Hematopoietic multipotent progenitor cell treated with erythropoietin and hydrocortisone succinate and interleukin-3 and kit ligand, for 6 days (in vitro differentiated cells): ENCODE measurements around the gene CDK9.
A peak's percentile ranks its signal among the peaks of the same experiment; 100 is the strongest.
"Not testable (repeated sequence)": the region's sequence is repeated elsewhere in the genome, so short reads cannot be mapped to it uniquely, and the experiment has no call there.

Source experiments
- DNase-seq: peaks from one replicate; pipeline ENCODE4 v3.0.0-alpha.2; 2015

Gene CDK9

DNA sequence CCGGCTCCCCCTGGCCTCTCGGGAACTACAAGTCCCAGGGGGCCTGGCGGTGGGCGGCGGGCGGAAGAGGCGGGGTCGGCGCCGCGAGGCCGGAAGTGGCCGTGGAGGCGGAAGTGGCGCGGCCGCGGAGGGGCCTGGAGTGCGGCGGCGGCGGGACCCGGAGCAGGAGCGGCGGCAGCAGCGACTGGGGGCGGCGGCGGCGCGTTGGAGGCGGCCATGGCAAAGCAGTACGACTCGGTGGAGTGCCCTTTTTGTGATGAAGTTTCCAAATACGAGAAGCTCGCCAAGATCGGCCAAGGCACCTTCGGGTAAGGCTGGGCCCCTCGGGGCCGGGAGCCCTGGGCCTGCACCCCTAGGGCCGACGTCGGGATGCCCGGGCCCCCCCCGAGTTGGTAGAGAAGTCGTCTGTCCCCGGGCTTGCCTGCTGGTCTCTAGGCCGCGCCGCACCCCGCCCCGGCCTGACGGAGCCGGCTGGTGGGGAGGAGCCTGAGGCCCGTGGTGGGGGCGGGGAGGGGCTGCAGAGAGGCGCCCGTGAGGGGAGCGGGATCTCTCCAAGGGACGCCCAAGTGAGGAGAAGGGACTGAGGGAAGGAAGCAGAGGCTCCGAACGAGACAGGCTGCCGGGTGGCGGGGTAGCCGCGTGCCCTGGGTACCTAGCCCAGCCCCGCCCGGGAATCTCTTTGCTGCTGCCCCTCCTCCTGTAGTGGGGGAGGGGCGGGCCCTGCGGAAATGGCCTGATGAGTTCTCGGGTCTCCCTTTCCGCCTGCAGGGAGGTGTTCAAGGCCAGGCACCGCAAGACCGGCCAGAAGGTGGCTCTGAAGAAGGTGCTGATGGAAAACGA lies at the start of gene CDK9:
Gene CDK9 (plus strand): TSS at position 102 of the 840 bp plus-strand sequence. CDS start 115 bp downstream, at position 217.
- DNase-seq, result peak; percentile 92

DNA sequence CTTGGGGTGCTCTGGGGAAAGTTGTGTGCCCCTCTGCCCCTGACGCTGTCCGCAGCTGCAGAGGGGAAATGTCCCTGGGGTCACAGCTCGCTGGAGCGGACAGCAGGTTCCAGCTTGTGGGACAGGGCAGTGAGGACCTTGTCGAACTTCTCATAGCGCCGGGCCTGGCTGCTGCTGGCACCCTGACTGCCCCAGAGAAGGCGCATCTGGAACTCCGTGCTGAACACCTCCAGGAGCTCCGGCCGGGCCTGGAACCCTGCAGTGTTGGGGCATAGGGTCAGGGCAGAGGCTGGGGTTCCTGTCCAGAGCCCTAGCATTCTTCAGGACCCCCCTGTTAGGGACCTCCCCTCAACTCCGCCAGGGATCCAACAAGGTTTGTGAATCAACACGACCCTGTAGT lies 47.2 kb upstream of the CDK9 start:
- DNase-seq, result no peak

DNA sequence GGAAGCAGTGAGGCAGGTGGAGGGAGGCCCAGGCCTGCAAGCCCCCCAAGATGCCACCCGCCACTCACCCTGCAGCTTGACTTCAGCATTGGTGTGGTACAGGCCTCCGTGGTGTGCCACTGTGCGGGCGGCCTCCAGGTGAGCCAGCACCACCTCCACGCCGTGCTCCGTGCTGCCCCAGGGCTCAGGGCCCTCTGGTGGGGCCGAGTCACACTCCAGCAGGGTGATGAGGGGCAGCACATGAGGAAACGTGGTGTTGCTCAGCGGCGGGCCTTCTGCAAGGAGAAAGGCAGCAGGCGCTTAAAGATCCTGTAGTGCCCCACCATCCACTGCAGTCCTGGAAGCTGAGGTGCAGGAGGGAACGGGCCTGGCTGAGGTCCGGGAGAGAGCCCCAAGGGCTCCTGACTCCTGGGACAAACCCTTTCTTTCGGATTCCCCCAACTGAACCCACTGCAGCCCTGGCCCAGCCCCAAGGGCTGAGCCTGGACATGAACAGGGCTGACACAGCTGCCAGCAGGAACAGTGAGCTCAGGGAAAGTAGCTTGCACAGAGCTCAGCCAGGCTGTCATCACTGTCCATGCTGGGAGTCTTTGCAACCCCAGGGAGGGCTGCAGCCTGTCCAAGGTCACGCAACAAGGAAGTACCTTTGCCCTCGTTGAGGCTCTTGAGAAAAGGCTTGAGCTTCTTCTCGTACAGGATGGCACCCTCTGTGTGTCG lies 46.1 kb upstream of the CDK9 start:
- DNase-seq, result no peak

DNA sequence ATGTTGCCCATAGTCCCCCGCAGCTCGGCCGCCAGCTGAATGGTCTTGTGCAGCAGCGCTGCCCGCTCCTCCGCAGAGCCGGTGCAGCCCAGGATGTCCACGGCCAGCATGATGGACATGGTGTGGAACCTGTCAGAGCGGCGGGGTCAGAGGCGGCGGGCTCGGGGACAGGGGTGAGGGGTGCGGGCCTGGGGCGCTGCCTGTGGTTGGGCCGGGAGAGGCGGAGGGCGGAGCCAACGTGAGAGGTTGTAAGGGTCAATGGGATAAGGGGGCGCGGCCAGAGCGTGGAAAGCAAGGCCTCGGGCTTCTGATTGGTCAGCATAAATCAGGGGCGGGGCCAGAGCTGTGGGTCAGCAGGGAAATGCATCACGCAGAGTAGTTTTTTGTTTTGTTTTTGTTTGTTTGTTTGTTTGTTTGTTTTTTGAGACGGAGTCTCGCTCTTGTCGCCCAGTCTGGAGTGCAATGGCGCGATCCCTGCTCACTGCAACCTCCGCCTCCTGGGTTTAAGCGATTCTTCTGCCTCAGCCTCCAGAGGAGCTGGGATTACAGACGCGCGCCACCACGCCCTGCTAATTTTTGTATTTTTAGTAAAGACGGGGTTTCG lies 43.9 kb upstream of the CDK9 start:
- no peak for DNase-seq

DNA sequence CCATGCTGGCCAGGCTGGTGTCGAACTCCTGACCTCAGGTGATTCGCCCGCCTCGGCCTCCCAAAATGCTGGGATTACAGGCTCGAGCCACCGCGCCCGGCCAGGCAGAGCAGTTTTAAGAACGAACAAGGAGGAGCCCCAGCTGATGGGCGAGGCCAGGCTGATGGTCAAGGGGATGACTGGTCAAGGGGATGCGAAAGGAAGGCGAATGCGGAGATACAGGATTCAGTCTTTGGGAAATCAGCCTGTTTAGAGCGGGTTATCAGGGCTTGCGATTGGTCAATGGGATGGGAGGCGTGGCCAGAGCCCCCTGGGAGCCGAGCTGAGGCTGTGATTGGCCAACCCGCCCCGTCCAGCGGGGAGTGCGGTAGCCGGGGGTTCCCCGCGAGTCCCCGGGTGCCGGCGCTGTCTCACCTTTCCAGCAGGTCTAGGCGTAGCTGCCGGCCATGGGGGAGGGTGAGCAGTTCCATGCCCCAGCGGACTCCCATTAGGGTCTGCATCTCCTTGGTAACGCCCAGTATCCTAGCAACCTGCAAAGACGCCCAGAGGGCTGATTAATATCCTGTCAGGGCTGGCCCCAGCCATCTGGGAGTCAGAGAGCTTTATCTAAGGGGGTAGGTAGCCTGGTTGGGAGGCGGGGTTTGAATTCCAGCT lies 43.3 kb upstream of the CDK9 start:
- peak; percentile 44 for DNase-seq

DNA sequence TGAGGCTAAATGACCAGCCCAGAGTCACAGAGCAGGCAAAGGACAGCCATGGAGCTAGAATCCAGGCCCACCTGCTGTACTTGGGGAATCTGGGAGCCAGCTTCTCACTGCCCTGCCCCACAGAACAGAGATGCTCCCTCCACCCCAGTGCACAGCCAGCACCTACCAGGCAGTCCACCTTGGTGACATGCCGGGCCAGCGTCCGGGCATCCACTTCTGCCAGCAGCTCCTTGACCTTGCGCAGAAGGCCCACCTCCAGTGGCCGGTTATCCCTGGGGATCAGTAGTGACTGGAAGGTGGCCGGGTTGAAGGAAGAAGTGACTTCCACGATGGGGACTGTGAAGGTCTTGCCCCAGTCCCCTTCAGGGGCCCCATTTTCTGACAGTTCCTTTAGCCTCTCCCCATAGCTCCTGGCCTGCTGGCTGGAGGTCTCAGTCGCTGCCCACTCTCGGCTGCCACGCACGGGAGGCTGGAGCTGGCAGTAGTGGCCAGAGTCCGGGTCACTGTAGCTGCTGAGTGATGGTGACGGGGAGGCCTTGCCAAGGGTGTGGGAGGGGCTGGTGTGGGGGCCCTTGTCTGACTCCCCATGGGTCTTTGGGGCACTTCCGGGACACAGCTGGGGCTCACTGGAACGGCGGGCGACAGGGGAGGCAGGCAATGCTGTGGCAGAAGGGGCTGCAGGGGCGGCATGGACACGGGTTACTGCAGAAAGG lies 41.3 kb upstream of the CDK9 start:
- no peak for DNase-seq

DNA sequence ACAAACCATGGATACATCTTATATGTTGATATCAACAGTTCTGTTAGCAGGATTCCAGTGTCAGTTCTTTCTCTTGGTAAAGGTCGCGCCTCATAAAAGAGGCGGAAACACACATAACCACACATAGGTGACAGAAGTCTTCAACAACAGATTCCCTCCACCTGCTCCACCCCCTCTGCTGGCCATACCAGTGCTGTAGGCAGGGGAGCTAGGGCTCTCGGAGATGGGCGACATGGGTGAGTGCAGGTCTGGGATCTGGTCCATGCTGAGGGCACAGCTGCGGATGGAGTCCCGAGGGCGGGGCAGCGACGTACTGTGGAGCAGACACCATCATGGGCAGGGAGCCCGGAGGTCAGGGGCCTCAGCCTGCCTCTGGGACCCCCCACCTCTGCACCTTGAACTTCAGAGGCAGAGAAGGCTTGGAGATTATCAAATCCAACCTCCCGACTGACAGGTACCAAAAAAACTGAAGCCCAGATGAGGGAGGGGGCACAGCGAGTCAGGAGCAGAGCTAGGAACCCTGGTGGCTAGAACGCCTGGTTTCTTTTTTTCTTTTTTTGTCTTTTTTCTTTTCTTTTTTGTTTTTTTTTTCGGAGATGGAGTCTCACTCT lies 38.8 kb upstream of the CDK9 start:
- no peak for DNase-seq

DNA sequence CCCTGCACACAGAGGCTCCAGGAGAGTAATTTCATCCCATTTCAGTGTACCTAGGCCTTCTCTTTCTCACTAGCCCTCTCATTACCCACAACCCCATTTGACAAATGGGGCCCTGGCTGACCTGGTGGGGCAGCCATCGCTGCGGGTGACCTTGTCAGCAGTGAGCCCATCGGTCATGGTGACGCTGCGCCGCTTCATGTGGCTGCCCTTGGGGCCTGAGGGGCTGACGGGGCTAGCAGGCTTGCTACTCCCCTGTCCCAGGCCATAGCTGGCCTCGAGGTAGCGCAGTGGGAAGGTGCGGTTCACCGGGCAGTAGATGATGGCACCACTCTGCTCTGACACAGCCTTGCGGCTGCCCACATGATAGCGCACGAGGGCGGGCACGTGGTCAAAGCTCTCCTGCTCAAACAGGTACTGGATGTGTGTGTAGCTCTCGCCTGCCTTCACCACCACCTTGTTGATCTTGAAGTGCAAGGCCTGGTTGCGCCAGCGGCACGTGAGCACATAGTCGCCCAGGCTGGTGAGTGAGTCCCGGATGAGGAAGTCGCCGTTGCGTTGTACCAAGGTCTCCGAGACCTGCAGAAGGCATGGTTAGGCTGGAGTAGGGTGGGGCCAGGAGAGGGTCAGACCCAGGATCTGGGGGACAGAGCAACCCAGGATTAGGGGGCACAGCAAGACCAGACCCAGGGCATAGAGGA lies 36.6 kb upstream of the CDK9 start:
- DNase-seq, result no peak

DNA sequence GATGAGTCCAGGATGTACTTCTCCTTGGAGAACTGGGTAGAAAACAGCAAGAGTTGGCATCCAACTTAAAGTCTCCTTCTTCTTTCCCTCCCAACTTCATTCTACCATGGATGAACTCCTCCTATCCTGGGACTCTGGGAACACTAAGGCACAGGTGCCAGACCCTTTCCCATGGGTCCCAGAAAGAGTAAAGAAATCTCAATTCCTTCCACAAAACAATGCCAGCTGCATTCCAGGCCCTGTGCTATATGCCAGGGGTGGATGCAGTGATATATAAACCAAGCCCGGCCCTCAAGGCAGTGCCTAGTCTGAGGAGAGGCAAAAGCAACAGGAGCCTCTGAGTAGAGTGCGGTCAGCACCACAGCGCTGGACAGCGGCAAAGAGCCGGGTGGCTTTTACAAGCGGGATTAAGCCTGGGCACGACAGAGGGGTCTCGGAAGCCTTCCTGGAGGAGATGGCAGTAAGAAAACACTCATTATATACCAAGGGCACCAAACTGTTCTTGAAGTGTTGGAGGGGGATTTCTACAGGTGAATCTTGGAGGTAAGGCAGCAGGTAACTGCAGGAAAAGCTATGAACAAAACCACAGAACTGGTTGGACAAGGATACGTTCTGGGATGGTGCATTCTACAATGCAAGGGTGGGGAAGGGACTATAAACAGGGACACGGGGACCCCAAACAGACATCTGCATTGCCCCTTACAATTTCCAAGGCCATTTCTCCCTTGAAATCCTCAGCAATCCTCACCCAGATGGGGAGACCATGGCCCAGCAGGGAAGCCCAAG lies 34.4 kb upstream of the CDK9 start:
- peak; percentile 49 for DNase-seq

DNA sequence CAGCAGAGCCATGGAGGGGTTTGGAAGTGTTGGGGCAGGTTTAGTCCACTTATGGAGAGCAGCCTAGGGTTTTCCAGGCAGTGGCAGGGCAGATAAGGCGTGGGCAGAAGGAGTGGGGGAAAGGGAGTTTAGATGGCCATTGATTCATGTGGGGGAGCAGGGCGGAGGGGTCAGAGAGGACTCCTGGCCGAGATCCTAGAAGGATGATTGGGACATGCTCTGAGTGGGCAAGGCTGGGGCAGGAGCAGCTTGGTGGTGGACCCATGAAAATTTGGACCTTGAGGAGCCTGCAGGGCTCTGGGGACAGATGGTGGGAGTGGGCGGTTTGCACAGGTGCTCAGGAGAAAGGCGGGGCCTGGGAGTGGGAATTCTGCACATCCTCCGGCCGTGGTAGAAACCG lies 32.7 kb upstream of the CDK9 start:
- DNase-seq, result no peak

DNA sequence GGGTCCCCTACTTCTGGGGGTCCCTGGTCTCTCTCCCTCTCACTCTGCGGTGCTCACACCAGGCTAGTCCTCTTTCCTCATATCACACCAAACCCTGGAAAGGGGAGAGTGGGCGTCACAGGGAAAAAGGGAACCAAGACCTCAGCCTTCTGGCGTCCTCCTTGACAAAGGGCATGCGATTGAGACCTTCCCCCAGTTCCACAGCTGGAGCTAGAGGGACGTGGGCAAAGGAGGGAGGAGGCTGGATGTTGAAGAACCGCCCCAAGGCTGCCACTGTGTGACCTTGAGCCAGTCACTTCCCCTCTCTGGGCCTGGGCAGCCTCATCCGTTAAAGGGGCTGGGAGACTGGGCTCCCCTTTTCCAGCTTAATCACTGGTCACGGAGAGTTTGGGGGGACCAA lies 32.2 kb upstream of the CDK9 start:
- no peak for DNase-seq

DNA sequence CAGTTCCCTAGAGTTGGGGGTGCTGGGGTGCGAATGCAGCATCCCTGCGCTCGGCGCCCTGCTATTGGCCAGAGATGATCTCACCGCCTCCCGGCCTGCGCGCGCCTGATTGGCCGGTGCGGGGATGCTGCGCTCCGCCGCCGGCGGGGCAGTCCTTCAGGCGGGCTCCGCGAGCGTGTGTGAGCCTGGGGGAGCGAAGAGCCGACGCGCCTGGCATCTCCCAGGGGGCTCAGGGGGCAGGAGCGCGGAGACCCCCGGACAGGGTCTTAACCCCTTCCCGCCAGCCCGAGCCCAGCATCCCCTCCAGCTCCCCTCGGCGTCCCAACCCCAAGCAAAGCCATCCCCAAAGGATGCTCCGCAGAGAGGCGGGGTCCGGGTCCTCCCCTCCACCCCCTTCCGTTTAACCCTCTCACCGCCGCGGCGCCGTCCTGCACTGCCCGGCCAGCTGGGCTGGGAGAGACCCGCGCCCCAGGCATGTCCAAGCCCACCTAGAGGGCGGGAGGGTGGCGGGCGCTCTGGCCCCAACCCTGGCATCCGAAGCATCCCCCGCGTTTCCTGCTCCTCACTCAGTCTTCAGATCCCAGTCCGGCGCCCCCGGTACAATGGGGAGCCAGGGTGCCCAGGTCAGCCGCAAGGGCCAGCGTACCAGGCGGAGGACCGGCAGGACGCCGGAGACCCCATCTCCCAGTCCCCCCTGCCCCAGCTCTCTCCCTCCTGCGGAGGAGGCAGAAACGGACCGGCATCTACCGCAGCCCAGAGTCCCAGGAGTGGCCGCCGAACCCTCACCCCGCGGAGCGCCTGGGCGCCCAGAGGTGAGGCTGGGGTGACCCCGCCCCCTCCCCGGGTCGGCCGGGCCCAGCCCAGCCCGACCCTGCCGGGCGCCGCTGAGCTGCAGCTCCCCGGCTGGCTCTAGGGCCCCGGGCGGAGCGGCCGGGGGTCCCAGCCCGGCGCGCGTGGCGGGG lies 31.5 kb upstream of the CDK9 start:
- no peak for DNase-seq

DNA sequence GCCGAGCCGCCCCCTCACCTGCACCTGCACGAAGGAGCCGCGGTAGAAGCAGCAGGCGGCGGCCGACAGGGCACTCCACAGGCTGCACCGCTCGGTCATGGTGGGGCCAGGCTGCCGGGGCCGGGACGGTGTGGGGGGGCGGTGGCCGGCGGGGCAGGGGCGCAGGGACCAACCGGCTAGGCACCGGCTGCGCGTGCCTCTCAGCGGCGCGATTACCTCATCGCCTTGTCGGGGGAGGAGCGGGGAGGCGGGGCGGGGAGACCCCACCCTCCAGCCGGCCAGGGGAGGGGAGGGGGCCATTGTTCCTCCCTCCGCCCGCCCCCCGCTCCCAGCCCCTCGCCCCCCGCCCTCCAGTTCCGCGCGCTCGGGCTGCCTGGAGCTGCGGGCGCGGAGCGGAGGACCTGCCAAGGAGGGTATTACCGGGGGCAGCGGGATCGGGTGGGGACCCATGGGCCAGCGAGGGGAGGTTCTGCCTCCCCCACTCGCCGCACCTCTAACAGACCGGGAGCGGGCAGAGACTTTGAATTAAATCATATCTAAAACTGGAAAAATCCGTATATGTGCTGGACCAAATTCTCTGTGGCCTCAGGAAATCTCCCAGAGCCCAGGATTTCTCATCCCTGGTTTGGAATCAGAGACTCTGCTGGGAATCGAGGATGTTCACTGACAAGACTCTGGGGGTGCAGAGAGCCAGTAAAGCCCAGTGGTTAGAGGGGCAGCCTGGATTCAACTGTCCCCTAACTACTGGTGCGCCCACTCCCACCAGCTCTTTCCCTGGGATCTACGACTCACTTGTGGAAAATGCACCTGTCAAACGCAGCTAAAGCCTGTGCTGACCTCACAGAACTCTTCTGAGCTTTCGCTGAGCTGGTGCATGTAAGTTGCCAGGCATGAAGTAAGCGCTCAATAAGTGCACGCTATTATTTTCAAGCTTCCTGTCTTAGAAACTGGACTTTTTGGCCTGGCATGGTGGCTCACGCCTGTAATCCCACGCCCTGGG lies 30.5 kb upstream of the CDK9 start:
- DNase-seq, result no peak

DNA sequence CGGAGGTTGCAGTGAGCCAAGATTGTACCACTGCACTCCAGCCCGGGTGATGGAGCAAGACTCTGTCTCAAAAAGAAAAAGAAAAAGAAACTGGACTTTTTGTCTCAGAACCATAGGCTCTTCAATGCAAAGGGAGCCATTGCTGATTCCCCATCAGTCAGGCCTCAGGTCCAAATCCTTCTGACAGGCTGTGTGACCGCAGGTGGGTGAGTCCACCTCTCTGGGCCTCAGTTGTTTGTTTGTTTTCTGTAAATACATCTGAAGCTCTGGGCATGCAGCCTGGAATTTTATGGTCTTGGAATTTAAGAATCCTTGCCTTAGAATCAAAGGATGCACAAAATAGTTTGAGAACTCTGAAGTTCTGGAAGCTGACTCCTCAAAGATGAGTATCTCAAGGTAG lies 29.6 kb upstream of the CDK9 start:
- DNase-seq, result no peak

DNA sequence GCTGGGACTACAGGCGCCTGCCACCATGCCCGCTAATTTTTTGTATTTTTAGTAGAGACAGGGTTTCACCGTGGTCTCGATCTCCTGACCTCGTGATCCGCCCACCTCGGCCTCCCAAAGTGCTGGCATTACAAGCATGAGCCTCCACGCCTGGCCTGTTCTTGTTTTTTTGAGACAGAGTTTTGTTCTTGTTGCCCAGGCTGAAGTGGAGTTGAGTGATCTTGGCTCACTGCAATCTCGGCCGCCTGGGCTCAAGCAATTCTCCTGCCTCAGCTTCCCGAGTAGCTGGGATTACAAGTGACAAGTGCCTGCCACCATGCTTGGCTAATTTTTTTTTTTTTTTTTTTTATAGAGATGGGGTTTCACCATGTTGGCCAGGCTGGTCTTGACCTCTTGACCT lies 29.1 kb upstream of the CDK9 start:
- not testable (repeated sequence) for DNase-seq

DNA sequence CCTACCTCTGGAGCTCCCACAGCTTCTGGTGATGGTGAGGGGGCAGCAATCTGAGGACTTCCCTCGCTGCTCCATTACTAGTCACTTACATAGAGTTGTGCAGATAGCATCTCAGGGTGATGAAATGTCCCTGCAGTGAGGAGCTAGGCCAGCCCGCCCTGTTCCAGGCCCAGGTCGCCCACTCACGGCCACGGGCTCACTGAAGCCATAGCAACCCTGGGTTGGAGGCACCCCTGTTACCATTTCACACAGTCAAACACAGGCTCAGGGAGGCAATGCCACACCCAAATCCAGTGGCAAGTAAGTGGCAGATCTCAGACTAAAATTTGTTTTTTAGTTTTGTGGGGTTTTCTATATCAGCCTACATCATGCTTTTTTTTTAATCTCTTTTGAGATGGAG lies 27.0 kb upstream of the CDK9 start:
- DNase-seq, result peak; percentile 63

DNA sequence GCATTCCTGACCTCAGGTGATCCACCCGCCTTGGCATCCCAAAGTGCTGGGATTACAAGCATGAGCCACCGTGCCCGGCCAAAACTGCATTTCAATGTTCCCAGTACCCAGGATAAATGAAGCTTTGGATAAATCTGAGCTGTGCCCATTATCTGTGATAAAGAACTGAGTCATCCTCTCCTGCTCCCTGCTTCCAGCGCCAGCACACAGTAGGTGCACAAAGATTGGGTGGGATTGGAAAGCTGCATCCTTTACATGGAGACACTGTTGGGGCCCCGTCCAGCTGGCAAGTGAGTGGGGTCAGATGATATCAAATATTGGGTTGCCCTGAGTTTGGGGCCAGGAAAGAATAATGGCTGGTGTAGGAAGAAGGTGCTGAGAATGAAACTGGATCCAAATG lies 24.8 kb upstream of the CDK9 start:
- no peak for DNase-seq

DNA sequence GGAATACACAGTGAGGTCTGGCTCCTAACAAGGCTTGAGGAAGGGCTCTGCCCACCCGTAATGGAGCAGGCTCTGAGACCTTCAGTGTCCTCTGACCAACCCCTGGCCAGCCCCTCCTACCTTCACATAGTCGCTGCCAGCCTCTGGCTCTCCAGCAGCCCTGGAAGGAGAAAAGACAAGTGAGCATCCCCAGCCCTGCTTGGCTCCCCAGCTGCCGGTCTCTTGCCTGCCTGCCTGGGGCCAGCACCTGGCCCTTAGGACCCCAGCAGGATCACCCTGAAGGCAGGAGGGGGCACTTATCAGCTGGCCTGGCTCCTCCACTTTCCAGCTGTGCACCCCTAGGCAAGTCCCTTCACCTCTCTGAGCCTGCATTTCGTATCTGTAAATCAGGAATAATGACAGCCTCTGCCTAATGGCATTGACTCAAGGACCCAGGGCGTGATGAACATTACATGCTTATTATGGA lies 24.3 kb upstream of the CDK9 start:
- DNase-seq, result no peak
